ENCODE data around the gene PGAP1.

DNA sequence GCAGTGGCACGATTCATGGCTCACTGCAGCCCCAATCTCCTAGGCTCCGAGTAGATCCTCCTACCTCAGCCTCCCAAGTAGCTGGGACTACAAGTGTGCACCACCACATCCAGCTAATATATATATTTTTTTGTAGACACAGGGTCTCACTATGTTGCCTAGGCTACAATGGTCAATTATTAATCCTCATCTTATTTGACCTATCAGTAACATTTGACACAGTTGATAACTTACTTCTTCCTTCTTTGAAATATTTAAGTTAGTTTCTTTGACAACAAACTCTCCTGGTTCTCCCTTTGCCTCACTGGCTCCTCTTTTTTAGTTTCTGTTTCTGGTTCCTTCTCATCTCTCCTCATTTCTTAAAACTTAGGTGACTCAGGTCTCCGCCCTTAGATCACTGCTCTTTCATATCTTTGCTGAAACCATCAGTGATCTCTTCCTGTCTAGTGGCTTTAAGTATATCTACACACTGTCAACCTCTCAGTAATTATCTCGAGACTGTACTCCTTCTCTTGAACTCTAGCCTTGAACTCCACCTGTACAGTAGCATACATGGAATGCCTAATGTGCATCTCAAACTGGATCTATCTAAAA lies 11.5 kb downstream of the PGAP1 start:
- TF ChIP-seq RFX5 (IDR thresholded peaks at IDR 0.05; ENCODE audit: borderline replicate concordance, low read depth, low read length) = no peak
- TF ChIP-seq, protein P1, sequence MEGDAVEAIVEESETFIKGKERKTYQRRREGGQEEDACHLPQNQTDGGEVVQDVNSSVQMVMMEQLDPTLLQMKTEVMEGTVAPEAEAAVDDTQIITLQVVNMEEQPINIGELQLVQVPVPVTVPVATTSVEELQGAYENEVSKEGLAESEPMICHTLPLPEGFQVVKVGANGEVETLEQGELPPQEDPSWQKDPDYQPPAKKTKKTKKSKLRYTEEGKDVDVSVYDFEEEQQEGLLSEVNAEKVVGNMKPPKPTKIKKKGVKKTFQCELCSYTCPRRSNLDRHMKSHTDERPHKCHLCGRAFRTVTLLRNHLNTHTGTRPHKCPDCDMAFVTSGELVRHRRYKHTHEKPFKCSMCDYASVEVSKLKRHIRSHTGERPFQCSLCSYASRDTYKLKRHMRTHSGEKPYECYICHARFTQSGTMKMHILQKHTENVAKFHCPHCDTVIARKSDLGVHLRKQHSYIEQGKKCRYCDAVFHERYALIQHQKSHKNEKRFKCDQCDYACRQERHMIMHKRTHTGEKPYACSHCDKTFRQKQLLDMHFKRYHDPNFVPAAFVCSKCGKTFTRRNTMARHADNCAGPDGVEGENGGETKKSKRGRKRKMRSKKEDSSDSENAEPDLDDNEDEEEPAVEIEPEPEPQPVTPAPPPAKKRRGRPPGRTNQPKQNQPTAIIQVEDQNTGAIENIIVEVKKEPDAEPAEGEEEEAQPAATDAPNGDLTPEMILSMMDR (IDR thresholded peaks at IDR 0.05; ENCODE audit: control extremely low read depth in 1 of 3, insufficient read depth in 1 of 3, low read depth in 1 of 3, low read length in 3 of 3) = no peak
- TF ChIP-seq SRF (IDR thresholded peaks at IDR 0.05; ENCODE audit: low read depth, low read length) = no peak
- no peak for TF ChIP-seq HDAC2 (IDR thresholded peaks at IDR 0.05; ENCODE audit: borderline replicate concordance in 1 of 2, low read depth in 2 of 2, low read length in 2 of 2)
- TF ChIP-seq ASH2L (IDR thresholded peaks at IDR 0.05; ENCODE audit: low read length) = no peak
- TF ChIP-seq, protein P2, sequence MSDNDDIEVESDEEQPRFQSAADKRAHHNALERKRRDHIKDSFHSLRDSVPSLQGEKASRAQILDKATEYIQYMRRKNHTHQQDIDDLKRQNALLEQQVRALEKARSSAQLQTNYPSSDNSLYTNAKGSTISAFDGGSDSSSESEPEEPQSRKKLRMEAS (IDR thresholded peaks at IDR 0.05) = no peak
- no peak for TF ChIP-seq SP1 (IDR thresholded peaks at IDR 0.05; ENCODE audit: low read depth, low read length)
- no peak for TF ChIP-seq EZH2 (IDR thresholded peaks at IDR 0.05; ENCODE audit: low read depth, low read length, severe bottlenecking)
- TF ChIP-seq, protein P3, sequence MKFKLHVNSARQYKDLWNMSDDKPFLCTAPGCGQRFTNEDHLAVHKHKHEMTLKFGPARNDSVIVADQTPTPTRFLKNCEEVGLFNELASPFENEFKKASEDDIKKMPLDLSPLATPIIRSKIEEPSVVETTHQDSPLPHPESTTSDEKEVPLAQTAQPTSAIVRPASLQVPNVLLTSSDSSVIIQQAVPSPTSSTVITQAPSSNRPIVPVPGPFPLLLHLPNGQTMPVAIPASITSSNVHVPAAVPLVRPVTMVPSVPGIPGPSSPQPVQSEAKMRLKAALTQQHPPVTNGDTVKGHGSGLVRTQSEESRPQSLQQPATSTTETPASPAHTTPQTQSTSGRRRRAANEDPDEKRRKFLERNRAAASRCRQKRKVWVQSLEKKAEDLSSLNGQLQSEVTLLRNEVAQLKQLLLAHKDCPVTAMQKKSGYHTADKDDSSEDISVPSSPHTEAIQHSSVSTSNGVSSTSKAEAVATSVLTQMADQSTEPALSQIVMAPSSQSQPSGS (IDR thresholded peaks at IDR 0.05; ENCODE audit: low read length) = no peak
- no peak for TF ChIP-seq YY1 (IDR thresholded peaks at IDR 0.05; ENCODE audit: low read depth, low read length)
- no peak for TF ChIP-seq TAF1 (IDR thresholded peaks at IDR 0.05; ENCODE audit: low read depth, low read length)
- no peak for TF ChIP-seq TCF12 (IDR thresholded peaks at IDR 0.05; ENCODE audit: low read depth, low read length)

Data from H1 (cell line).